SKM-1 (cell line): ENCODE data around the gene TPRX2.
A peak's percentile ranks its signal among the peaks of the same experiment; 100 is the strongest.
"Not testable (repeated sequence)": the region's sequence is repeated elsewhere in the genome, so short reads cannot be mapped to it uniquely, and the experiment has no call there.

Experiments
- DNase-seq: peaks from one replicate; lab custom pipeline; 2025; ENCODE audit not compliant: unreplicated experiment; lab: John Stamatoyannopoulos, UW

TPRX2 gene

GRCh38 chr19:47858646-47859285 lies at the start of gene TPRX2:
Gene TPRX2, plus strand, starts transcription at chr19:47859235. Its CDS starts 12 bp downstream, at chr19:47859247.
- not testable (repeated sequence) for DNase-seq

DNA sequence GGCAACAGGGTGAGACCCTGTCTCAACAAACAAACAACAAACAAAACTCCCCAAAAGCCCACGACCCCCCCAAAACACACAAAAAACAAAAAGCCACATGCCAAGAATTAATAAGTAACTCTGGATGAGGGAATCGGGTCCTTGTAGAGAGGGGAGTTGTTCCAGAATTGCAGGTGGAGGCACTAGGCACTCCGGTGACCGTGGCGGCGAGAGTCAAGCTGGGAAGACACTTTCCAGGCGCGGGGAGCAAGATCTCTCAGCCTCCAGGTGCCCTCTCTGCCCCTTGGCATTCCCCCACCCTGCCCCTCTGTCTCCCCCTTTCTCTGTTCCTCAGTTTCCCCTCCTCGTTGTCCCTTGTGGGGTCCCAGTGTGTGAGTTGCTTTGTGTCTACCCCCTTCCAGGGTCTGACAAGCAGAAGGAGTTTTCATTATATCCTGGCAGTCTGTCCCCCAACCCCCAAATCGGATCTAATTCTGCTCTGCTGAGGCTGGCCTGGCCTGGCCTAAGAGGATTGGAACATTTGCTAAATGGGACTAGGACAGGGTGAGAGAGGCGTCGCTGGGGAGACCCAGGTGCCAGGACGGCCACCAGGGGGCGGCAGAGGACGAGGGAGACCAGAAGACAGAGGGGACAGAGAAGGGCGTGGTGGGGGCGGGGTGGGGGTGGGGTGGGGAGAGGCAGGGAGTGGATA lies 45.6 kb upstream of the TPRX2 start:
- peak; percentile 9 for DNase-seq

DNA sequence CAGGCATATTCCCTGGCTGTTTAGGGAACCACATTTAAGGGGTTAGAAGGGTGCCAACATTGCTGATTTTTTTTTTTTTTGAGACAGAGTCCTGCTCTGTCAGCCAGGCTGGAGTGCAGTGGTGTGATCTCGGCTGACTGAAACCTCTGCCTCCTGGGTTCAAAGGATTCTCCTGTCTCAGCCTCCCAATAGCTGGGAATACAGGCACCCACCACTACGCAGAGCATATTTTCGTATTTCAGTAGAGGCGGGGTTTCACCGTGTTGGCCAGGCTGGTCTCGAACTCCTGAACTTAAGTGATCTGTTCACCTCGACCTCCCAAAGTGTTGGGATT lies 45.1 kb upstream of the TPRX2 start:
- DNase-seq, result no peak

DNA sequence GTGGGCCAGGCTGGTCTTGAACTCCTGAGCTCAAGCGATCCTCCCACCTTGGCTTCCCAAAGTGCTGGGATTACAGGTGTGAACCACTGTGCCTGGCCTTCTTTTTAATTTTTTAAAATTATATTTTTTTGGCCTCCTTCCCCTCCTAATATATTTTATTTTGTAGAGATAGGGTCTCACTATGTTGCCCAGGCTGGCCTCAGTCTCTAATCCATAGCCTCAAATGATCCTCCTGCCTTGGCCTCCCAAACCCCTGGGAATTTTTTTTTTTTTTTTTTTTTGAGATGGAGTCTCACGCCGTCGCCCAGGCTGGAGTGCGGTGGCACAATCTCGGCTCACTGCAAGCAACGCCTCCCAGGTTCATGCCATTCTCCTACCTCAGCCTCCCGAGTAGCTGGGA lies 42.8 kb upstream of the TPRX2 start:
- DNase-seq, result not testable (repeated sequence)

- DNase-seq, result not testable (repeated sequence)
These were observed 40.8 kb upstream of the TPRX2 start for GRCh38 chr19:47818221-47818620.

DNA sequence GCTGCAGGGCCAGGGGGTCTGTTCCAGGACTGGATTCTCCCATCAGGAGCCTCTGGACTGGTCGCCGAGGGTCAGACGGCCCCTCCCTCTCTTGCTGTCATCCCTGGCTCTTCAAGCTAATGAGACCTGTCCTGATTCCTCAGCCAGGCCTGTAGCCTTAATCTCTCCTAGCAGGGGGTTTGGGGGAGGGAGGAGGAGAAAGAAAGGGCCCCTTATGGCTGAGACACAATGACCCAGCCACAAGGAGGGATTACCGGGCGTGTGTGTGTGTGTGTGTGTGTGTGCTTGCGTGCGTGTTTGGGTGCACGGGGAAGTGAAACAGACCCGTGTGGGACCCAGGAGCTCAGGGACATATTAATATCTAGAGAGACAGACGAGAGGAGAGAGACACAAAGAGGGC lies 39.2 kb upstream of the TPRX2 start:
- DNase-seq, result no peak

DNA sequence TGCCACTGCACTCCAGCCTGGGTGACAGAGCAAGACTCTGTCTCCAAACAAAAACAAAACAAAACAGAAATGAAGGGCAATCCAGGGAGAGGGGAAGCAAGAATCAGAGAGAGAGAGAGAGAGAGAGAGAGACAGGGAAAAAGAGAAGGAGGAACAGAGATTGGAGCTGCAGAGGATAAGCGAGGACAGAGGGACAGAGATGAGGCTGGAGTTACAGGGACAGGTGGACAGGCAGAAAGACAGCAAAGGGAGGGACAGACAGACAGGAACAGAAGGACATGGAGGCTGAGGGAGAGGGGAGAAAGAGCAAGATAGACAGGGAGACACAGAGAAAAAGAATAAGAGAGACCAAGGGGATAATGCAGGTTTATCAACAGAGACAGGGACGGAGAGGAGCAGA lies 38.6 kb upstream of the TPRX2 start:
- no peak for DNase-seq

GRCh38 chr19:47821460-47822020 lies 37.5 kb upstream of the TPRX2 start, which contains the start of gene CRX:
Gene CRX, plus strand, starts transcription at chr19:47821937. Its CDS starts 12,507 bp downstream, at chr19:47834444.
- no peak for DNase-seq

DNA sequence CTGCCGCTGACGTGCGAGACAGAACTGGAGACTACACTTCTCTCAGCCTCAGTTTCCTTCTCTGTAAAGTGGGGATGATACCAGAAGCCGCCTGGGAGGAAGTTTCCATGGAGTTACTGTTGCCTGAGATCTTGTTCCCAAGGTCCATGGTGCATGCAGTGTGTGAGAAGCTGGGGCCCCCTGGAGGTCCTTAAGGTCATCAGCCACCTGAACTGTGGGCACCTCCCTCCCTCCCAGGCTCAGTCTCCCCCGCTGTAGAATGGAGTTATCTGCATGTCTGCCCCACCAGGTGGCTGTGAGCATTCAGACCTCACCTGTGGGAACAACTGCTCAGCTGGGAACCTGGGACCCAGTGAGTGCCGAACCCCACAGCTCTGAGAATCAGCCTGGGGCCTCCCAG lies 34.6 kb upstream of the TPRX2 start:
- no peak for DNase-seq

DNA sequence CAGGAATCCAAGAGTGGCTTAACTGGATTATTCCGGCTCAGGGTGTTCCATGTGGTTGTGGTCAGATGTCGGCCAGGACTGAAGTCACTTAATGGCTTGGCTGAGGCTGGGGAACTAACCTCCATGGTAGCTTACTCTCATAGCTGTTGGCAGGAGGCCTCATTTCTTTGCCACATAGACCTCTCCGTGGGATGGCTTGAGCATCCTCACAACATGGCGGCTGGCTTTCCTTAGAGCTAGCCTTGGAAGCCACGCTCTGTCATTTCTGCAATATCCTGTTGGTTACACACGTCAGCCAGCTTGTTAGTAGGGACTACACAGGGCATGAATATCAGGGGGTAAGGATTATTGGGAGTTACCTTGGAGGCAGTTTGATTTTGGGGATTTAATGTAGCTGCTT lies 32.2 kb upstream of the TPRX2 start:
- no peak for DNase-seq

DNA sequence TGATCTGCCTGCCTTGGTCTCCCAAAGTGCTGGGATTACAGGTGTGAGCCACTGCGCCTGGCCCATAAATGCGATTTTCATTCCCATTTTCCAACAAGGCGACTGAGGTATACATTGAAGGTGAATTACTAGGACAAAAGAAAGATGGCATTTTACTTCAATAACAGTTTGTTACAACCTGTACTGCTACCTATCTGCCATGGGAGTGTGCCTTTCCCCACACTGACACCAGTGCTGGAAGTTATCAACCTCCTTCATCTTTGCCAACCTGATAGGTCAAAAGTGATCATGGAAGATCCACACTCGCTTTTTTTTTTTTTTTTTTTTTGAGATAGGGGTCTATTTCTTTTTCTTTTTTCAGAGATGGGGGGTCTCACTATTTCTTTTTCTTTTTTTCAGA lies 26.3 kb upstream of the TPRX2 start:
- DNase-seq, result no peak

GRCh38 chr19:47836038-47836437 lies 23.0 kb upstream of the TPRX2 start:
- DNase-seq, result no peak

DNA sequence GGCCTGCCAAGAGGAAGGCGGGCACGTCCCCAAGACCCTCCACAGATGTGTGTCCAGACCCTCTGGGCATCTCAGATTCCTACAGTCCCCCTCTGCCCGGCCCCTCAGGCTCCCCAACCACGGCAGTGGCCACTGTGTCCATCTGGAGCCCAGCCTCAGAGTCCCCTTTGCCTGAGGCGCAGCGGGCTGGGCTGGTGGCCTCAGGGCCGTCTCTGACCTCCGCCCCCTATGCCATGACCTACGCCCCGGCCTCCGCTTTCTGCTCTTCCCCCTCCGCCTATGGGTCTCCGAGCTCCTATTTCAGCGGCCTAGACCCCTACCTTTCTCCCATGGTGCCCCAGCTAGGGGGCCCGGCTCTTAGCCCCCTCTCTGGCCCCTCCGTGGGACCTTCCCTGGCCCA lies 19.6 kb upstream of the TPRX2 start:
- no peak for DNase-seq

DNA sequence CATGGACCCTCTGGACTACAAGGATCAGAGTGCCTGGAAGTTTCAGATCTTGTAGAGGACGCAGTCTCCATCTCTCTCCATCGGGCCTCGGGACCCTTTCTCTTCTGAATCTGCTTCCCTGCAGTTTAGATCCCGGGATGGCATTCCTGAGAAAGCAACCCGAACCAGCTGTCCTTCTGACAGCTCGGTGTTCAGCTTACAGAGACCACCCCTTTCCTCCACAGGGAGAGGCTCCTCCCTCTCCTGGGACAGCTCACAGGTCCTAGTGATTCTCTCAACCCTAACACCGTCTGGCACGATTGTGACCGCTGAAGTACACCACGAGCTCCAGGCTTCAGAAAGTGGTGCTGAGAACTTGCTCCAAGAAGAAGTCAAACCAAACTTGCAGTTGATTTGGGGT lies 19.1 kb upstream of the TPRX2 start:
- no peak for DNase-seq

DNA sequence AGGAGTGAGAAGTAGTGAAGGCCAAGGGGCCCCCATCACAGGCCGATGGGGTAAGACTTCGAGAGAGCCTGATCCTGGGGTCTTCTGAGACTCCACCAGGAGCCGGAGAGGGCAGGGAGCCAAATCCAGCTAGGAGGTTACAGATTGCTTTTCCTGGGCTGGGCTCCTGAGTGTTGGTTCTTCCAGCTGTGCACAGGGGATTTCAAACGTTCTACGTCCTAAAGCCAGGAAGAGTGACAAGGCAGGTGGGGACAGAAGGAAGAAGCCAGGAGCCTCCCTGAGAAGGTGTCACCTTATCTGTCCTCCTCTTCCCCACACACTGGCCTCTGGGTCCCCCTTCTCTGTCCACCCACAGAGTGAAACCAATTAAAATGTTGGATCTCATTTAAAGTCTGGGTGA lies 16.1 kb upstream of the TPRX2 start:
- no peak for DNase-seq

DNA sequence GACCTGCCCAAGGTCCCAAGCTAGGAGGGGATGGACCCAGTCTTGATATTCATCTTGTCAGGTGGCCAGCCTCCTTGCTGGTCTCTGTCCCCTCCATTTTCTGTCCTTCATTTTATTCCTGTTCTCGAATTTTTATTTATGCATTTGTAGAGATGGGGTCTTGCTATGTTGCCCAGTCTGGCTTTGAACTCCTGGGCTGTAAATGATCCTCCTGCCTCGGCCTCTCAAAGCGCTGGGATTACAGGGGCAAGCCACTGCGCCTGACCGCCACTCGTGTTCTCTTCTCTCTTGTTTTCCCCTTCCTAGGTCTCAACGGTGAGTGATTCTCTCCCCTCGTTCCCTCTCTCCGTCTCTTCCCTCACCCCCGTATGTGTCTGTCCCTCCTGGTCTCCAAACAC lies 10.6 kb upstream of the TPRX2 start:
- DNase-seq, result no peak

DNA sequence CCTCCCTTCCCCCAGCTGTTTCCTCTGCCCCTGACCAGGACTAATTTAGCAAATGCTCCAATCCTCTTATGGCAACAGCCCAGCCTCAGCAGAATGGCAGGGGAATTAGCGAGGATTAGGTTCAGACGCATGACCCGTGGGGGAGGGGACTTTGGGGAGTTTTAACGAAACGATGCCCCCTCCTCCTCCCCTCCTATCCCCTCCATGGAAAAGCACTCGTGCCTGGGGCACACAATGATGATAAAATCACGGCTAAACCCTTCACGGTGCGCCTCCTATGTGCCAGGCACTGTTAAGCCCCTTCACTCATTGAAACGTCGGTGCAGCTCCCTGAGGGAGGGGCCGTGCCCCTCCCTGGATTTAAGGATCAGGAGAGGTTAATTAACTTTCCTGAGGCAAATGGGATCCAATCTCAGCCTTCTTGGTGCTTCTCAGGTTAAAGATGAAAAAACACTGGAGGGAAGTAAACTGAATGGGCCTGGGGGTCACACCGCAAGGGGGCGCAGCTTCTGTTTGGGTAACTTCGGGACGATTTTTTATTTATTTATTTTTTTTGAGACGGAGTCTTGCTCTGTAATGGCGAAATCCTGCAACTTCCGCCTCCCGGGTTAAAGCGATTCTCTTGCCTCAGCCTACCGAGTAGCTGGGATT lies 10.1 kb upstream of the TPRX2 start:
- DNase-seq, result no peak

GRCh38 chr19:47853003-47853402 lies 6.0 kb upstream of the TPRX2 start:
- no peak for DNase-seq

DNA sequence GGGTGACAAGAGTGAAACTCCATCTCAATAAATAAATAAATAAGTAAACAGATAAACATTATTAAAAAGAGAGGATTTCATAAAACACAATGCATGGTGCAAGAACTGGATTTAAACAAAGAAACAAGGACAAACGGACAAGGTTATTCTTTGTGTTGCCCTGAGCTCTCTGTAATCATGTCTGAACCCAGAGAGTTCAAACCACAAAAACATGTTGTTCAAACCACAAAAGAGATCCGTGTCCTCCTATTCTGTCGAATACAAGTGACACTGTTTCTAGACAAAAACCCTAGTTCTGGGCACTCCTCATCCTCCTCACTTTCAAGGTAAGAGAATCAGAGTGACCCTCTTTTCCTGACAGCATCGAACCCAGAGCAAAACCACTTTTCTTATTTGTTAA lies 4.6 kb upstream of the TPRX2 start:
- DNase-seq, result no peak

DNA sequence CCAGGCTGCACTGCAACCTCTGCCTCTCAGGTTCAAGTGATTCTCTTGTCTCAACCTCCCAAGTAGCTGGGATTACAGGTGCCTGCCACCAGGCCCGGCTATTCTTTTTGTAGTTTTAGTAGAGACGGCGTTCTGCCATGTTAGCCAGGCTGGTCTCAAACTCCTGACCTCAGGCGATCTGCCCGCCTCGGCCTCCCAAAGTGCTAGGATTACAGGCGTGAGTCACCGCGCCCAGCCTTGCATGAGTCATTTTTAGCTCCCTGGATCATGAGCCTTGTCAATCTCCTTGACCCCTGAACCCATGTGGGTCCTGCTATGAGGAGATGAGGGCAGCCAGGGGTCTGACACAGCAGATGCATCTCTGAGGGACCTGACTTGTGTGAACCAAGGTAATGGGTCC lies 804 bp upstream of the TPRX2 start:
- DNase-seq, result not testable (repeated sequence)

DNA sequence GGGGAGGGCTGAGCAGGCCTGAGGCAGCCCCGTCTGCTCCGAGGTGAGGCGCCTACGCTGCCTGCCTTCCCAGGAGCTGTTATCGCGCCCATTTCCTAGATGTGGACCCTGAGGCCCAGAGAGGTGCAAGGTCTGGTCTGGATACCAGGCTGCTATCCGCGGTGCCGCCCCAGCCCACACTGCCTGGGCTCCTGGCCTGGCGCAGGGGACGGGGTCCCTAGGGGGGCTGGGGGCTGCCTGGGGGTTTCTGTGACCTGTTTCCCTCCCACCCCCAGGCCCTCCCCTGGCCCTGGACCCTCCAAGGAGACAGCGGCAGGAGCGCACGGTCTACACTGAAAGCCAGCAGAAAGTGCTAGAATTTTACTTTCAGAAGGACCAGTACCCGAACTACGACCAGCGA lies 803 bp downstream of the TPRX2 start:
- DNase-seq, result not testable (repeated sequence)
